Measurements from ENCODE around the gene NRN1L.
"Not testable (repeated sequence)": the region's sequence is repeated elsewhere in the genome, so short reads cannot be mapped to it uniquely, and the experiment has no call there.

NRN1L gene

GRCh38 chr16:67884684-67885083 is at the start of gene NRN1L:
Gene NRN1L (plus strand): TSS chr16:67884885. CDS start chr16:67884904, 19 bp downstream.
- no peak for DNase-seq (ENCODE audit: low read depth)

GRCh38 chr16:67837190-67837589 is 47.5 kb upstream of the NRN1L start:
- DNase-seq (ENCODE audit: low read depth): not testable (repeated sequence)

- no peak for DNase-seq (ENCODE audit: low read depth)
Measured at GRCh38 chr16:67837811-67838210, 46.9 kb upstream of the NRN1L start.

- DNase-seq (ENCODE audit: low read depth): no peak
Measured at GRCh38 chr16:67841198-67841815, 43.4 kb upstream of the NRN1L start.

- DNase-seq (ENCODE audit: low read depth): peak; percentile 84
Measured at GRCh38 chr16:67841816-67842508, 42.7 kb upstream of the NRN1L start, which contains the start of gene THAP11. Gene THAP11 (plus strand): TSS chr16:67842320. CDS start chr16:67842555, 235 bp downstream.

GRCh38 chr16:67842509-67843342 is 42.0 kb upstream of the NRN1L start:
- peak; percentile 68 for DNase-seq (ENCODE audit: low read depth)

GRCh38 chr16:67843343-67843765 is 41.3 kb upstream of the NRN1L start:
- DNase-seq (ENCODE audit: low read depth): no peak

GRCh38 chr16:67844497-67844896 is 40.2 kb upstream of the NRN1L start:
- DNase-seq (ENCODE audit: low read depth): no peak

- DNase-seq (ENCODE audit: low read depth): no peak
Measured at GRCh38 chr16:67845291-67846062, 39.2 kb upstream of the NRN1L start.

GRCh38 chr16:67846063-67846319 is 38.7 kb upstream of the NRN1L start:
- DNase-seq (ENCODE audit: low read depth): no peak

GRCh38 chr16:67846320-67847063 is 38.2 kb upstream of the NRN1L start, which contains the start of gene NUTF2:
Gene NUTF2 (plus strand): TSS chr16:67846933. CDS start chr16:67865131, 18,198 bp downstream.
- DNase-seq (ENCODE audit: low read depth): peak; percentile 93

- DNase-seq (ENCODE audit: low read depth): no peak
Measured at GRCh38 chr16:67847064-67847861, 37.4 kb upstream of the NRN1L start, which contains the start of gene CENPT. Gene CENPT (minus strand): TSS chr16:67847693. CDS start chr16:67833859, 13,834 bp downstream.

GRCh38 chr16:67848118-67848517 is 36.6 kb upstream of the NRN1L start:
- DNase-seq (ENCODE audit: low read depth): no peak

GRCh38 chr16:67853670-67854069 is 31.0 kb upstream of the NRN1L start:
- DNase-seq (ENCODE audit: low read depth): no peak

- no peak for DNase-seq (ENCODE audit: low read depth)
Measured at GRCh38 chr16:67855789-67856188, 28.9 kb upstream of the NRN1L start.

- DNase-seq (ENCODE audit: low read depth): no peak
Measured at GRCh38 chr16:67856927-67857546, 27.6 kb upstream of the NRN1L start.

- DNase-seq (ENCODE audit: low read depth): peak; percentile 37
Measured at GRCh38 chr16:67857547-67858233, 27.0 kb upstream of the NRN1L start.

- no peak for DNase-seq (ENCODE audit: low read depth)
Measured at GRCh38 chr16:67858500-67858899, 26.2 kb upstream of the NRN1L start.

Data from T-helper 22 cell (primary cell).